HCT116 (cell line): Measurements from ENCODE around the gene RGS7. TPM values are rescaled to one million over a fixed set of nuclear protein-coding genes. Genes with fewer than 3 reads are reported as not detected.

ENCODE experiments used
- ATAC-seq: fragments of 200-7000 bp; cut with Tn5 transposase; 2 replicates; pipeline ENCODE4 v1.9.1; 2020; ENCODE audit warnings: mild to moderate bottlenecking, moderate library complexity
- BruUV-seq: library from RNA; stranded (reverse); fragments of 400-500 nt; replicated peaks from 2 replicates; lab custom pipeline; 2021; lab: Mats Ljungman, UMichigan
- CTCF ChIA-PET: fragments of 300-600 bp; sonication (Branson Sonifier 250); formaldehyde crosslinking; loops from one replicate; lab custom pipeline; 2021; ENCODE audit warnings: antibody characterized with exemption; lab: Charles Lee
- POLR2A ChIA-PET: fragments of 300-600, 350-600 bp; sonication (Branson Sonifier 250); formaldehyde crosslinking; loops from one replicate; lab custom pipeline; 2021; ENCODE audit warnings: antibody characterized with exemption; lab: Charles Lee
- RAD21 ChIA-PET, 2 experiments: fragments of 300-600 bp; sonication (Branson Sonifier 250); formaldehyde crosslinking; loops; one replicate each; lab custom pipeline; 2023; ENCODE audit warnings: low total read pairs in 2 of 2; ENCODE audit not compliant: uncharacterized antibody in 2 of 2, unreplicated experiment in 2 of 2, low non-redundant PET in 1 of 2; lab: Charles Lee
- DNase-seq: peaks from one replicate; pipeline ENCODE4 v3.0.0-alpha.2; 2010; ENCODE audit warnings: low read depth, low spot score
- H2AFZ ChIP-seq: fragments of 200-600 bp; shearing (Covaris generic), sonication (generic); 2 replicates; pipeline ENCODE4 v1.6.1; 2017; ENCODE audit warnings: low read depth, mixed run types, mixed read lengths, antibody characterized with exemption, low read length; ENCODE audit not compliant: poor library complexity, severe bottlenecking
- H3K27ac ChIP-seq: 2 replicates; pipeline ENCODE4 v1.5.1; 2012; ENCODE audit warnings: low read depth, low read length
- H3K27me3 ChIP-seq: fragments of 200-600 bp; sonication (generic); 2 replicates; pipeline ENCODE4 v1.6.1; 2016; ENCODE audit warnings: mixed run types, low read length, mixed read lengths; ENCODE audit not compliant: insufficient read depth
- H3K36me3 ChIP-seq, 2 experiments: fragments of 200-500 bp in 1 of 2; fragments of 200-600 bp in 1 of 2; sonication (Bioruptor generic) in 1 of 2; sonication (generic) in 1 of 2; 2 replicates each; pipeline versions ENCODE4 v1.5.1 to v1.6.1; 2014 to 2016; ENCODE audit warnings: low read length in 2 of 2, inconsistent platforms in 1 of 2, mixed read lengths in 1 of 2, mixed run types in 1 of 2; ENCODE audit not compliant: insufficient read depth in 2 of 2, control insufficient read depth in 1 of 2
- H3K4me1 ChIP-seq, 2 experiments: fragments of 200-600 bp in 1 of 2; sonication (generic) in 1 of 2; 2 replicates each; pipeline versions ENCODE4 v1.5.1 to v1.6.1; 2012 to 2017; ENCODE audit warnings: low read length in 2 of 2, inconsistent platforms in 1 of 2, mild to moderate bottlenecking in 1 of 2, mixed read lengths in 1 of 2, mixed run types in 1 of 2, moderate library complexity in 1 of 2; ENCODE audit not compliant: insufficient read depth in 2 of 2, control insufficient read depth in 1 of 2
- H3K4me2 ChIP-seq: fragments of 200-600 bp; sonication (generic); 2 replicates; pipeline ENCODE4 v1.6.1; 2017; ENCODE audit warnings: mixed run types, low read length, mixed read lengths
- H3K4me3 ChIP-seq, 2 experiments: fragments of 200-600 bp in 1 of 2; sonication (generic) in 1 of 2; replicated peaks in 1 of 2; 2 replicates each; pipeline ENCODE4 v1.5.1; 2011 to 2016; ENCODE audit warnings: low read length in 2 of 2, control low read depth in 1 of 2, low read depth in 1 of 2, mild to moderate bottlenecking in 1 of 2, mixed read lengths in 1 of 2, mixed run types in 1 of 2
- H3K79me2 ChIP-seq: fragments of 200-600 bp; sonication (generic); 2 replicates; pipeline ENCODE4 v1.6.1; 2017; ENCODE audit warnings: mild to moderate bottlenecking, mixed run types, low read length, moderate library complexity, mixed read lengths; ENCODE audit not compliant: insufficient read depth
- H3K9ac ChIP-seq: fragments of 200-600 bp; sonication (generic); 2 replicates; pipeline ENCODE4 v1.6.1; 2016; ENCODE audit warnings: low read length, mixed read lengths
- H3K9me2 ChIP-seq: fragments of 200-600 bp; sonication (generic), shearing (Covaris generic); 2 replicates; pipeline ENCODE4 v1.6.1; 2017; ENCODE audit warnings: mixed run types, mild to moderate bottlenecking, moderate library complexity; ENCODE audit not compliant: insufficient read depth
- H3K9me3 ChIP-seq, 2 experiments: fragments of 200-500 bp in 1 of 2; fragments of 200-600 bp in 1 of 2; sonication (Bioruptor generic) in 1 of 2; sonication (generic) in 1 of 2; 2 replicates each; pipeline ENCODE4 v1.6.1; 2014 to 2017; ENCODE audit warnings: low read length in 2 of 2, mixed read lengths in 2 of 2, inconsistent platforms in 1 of 2, low read depth in 1 of 2, mild to moderate bottlenecking in 1 of 2, mixed run types in 1 of 2, moderate library complexity in 1 of 2; ENCODE audit not compliant: control insufficient read depth in 1 of 2, insufficient read depth in 1 of 2
- H4K20me1 ChIP-seq: fragments of 200-600 bp; sonication (generic), shearing (Covaris generic); 2 replicates; pipeline ENCODE4 v1.6.1; 2017; ENCODE audit warnings: mixed run types, mild to moderate bottlenecking, moderate library complexity; ENCODE audit not compliant: insufficient read depth
- CEBPB ChIP-seq: IDR thresholded peaks from 2 replicates; pipeline ENCODE4 v1.6.1; 2012; ENCODE audit warnings: low read depth
- EZH2 ChIP-seq: fragments of 200-600 bp; sonication (generic); IDR thresholded peaks from 2 replicates; pipeline ENCODE4 v1.6.1; 2017; ENCODE audit warnings: antibody characterized with exemption, mixed run types
- FOSL1 ChIP-seq: IDR thresholded peaks from 2 replicates; pipeline ENCODE4 v1.6.1; 2012; ENCODE audit warnings: low read depth
- JUND ChIP-seq: IDR thresholded peaks from 2 replicates; pipeline ENCODE4 v1.6.1; 2012
- MAX ChIP-seq: IDR thresholded peaks from 2 replicates; pipeline ENCODE4 v1.6.1; 2012
- POLR2AphosphoS5 ChIP-seq: IDR thresholded peaks from 2 replicates; pipeline ENCODE4 v1.6.1; 2011; ENCODE audit warnings: mild to moderate bottlenecking, low read depth, low read length, moderate library complexity
- YY1 ChIP-seq: IDR thresholded peaks from 2 replicates; pipeline ENCODE4 v1.6.1; 2011; ENCODE audit warnings: low read length, low read depth, moderate library complexity, mild to moderate bottlenecking; ENCODE audit not compliant: insufficient replicate concordance; ENCODE audit errors: extremely low read depth
- ZFX ChIP-seq: fragments of 450-650 bp; IDR thresholded peaks from 2 replicates; pipeline ENCODE4 v1.6.1; 2017
- intact Hi-C: fragments of 100-400 bp; cut with micrococcal nuclease; formaldehyde crosslinking; loops from 2 replicates; pipeline ENCODE4 v1.10.0; 2022
- total RNA-seq: library from RNA; stranded (reverse); gene quantifications from one replicate; pipeline ENCODE4 v1.2.1, GENCODE V29; 2021; ENCODE audit not compliant: unreplicated experiment

RGS7 gene
- total RNA-seq, 1 experiment from 2014 or later: not detected

- intact Hi-C loops: no loop called here
- Histone ChIP-seq H4K20me1 (no peaks in the 10 kb centered on the region), H3K4me2 (no peak overlapping the region), H3K36me3 (no peaks in the 10 kb centered on the region), H3K9ac (no peak overlapping the region), H3K27me3 (no peaks in the 10 kb centered on the region), H3K4me3 (no peak overlapping the region), H3K9me3 (peaks cover 4 to 14% of the 10 kb centered on the region in 2 experiments; a peak in 2 of 4 replicates), H2AFZ (no peak overlapping the region), H3K4me1 (no peaks in the 10 kb centered on the region), H3K9me2 (no peaks in the 10 kb centered on the region), H3K27ac (no peak overlapping the region), H3K79me2 (no peaks in the 10 kb centered on the region)
- ChIA-PET POLR2A (no interaction called here), RAD21 (no interaction called here), CTCF (no interaction called here)
- no peak for TF ChIP-seq CEBPB
- TF ChIP-seq POLR2AphosphoS5: no peak
- TF ChIP-seq EZH2: no peak
- TF ChIP-seq JUND: no peak
- no peak for TF ChIP-seq ZFX
- DNase-seq (no peak), ATAC-seq (no peak)
- BruUV-seq: no TSS peak
Observed at GRCh38 chr1:241074507-241074906, 282.5 kb downstream of the RGS7 start.

GRCh38 chr1:241068359-241068758 is 288.6 kb downstream of the RGS7 start:
- H3K27me3 ChIP-seq: no peaks in the 10 kb centered on the region
- no peak overlapping the region for H3K4me3 ChIP-seq
- H3K4me1 ChIP-seq: no peaks in the 10 kb centered on the region
- no peaks in the 10 kb centered on the region for H3K79me2 ChIP-seq
- H2AFZ ChIP-seq: no peak overlapping the region
- H3K9ac ChIP-seq: no peak overlapping the region
- no peaks in the 10 kb centered on the region for H3K9me2 ChIP-seq
- DNase-seq (no peak), ATAC-seq (no peak)
- no peaks in the 10 kb centered on the region for H3K36me3 ChIP-seq
- CTCF ChIA-PET: no interaction called here
- no peak overlapping the region for H3K4me2 ChIP-seq
- TF ChIP-seq YY1 (no peak), FOSL1 (no peak), EZH2 (no peak), JUND (no peak), MAX (no peak)
- TF ChIP-seq, all 23 proteins: peak for 0
- RAD21 ChIA-PET: no interaction called here
- POLR2A ChIA-PET: no interaction called here
- no TSS peak for BruUV-seq
- H3K9me3 ChIP-seq: peaks cover 0 to 13% of the 10 kb centered on the region in 2 experiments; a peak in 2 of 4 replicates
- H4K20me1 ChIP-seq: no peaks in the 10 kb centered on the region
- no peak overlapping the region for H3K27ac ChIP-seq
- intact Hi-C loops: no loop called here
